Skeletal muscle satellite cell (primary cell): ENCODE measurements around the gene PTBP1.
A peak's percentile ranks its signal among the peaks of the same experiment; 100 is the strongest.

Experiments used
- H3K27me3 ChIP-seq: 2 replicates; pipeline ENCODE4 v1.7.0; 2013; ENCODE audit warnings: low read length; ENCODE audit not compliant: control insufficient read depth, insufficient read depth
- H3K36me3 ChIP-seq: 2 replicates; pipeline ENCODE4 v1.7.0; 2013; ENCODE audit warnings: mild to moderate bottlenecking, control low read depth, low read length; ENCODE audit not compliant: insufficient read depth
- H3K4me1 ChIP-seq: 2 replicates; pipeline ENCODE4 v1.7.0; 2013; ENCODE audit warnings: low read length; ENCODE audit not compliant: control insufficient read depth, insufficient read depth
- H3K4me2 ChIP-seq: 2 replicates; pipeline ENCODE4 v1.7.0; 2013; ENCODE audit warnings: mild to moderate bottlenecking, low read length
- H3K4me3 ChIP-seq: 2 replicates; pipeline ENCODE4 v1.7.0; 2013; ENCODE audit warnings: low read length
- H3K9ac ChIP-seq: 2 replicates; pipeline ENCODE4 v1.7.0; 2013; ENCODE audit warnings: mild to moderate bottlenecking, low read depth, low read length, moderate library complexity
- H3K9me3 ChIP-seq: replicated peaks from 2 replicates; pipeline ENCODE4 v1.7.0; 2013; ENCODE audit warnings: mild to moderate bottlenecking, control low read depth, low read length

The PTBP1 gene

GRCh38 chr19:778910-779653 is 18.2 kb upstream of the PTBP1 start:
- Histone ChIP-seq H3K27me3 (no peaks in the 10 kb centered on the region), H3K4me1 (peaks cover 27% of the 10 kb centered on the region), H3K4me2 (peak overlapping the region; percentile 33), H3K4me3 (no peak overlapping the region), H3K9me3 (no peaks in the 10 kb centered on the region), H3K36me3 (no peaks in the 10 kb centered on the region), H3K9ac (peak overlapping the region; percentile 61)

GRCh38 chr19:780935-781334 is 16.3 kb upstream of the PTBP1 start:
- Histone ChIP-seq H3K9ac (no peak overlapping the region), H3K27me3 (no peaks in the 10 kb centered on the region), H3K4me3 (no peak overlapping the region), H3K4me2 (no peak overlapping the region), H3K9me3 (no peaks in the 10 kb centered on the region), H3K36me3 (no peaks in the 10 kb centered on the region), H3K4me1 (peaks cover 27% of the 10 kb centered on the region)

- Histone ChIP-seq H3K4me3 (peak overlapping the region; percentile 63), H3K9ac (peak overlapping the region; percentile 47)
Observed at GRCh38 chr19:781800-782184, 15.5 kb upstream of the PTBP1 start.

GRCh38 chr19:782185-782877 is 14.9 kb upstream of the PTBP1 start:
- Histone ChIP-seq H3K9me3 (no peaks in the 10 kb centered on the region), H3K27me3 (no peaks in the 10 kb centered on the region), H3K4me1 (peaks cover 27% of the 10 kb centered on the region), H3K36me3 (no peaks in the 10 kb centered on the region), H3K4me3 (peak overlapping the region; percentile 63), H3K4me2 (peak overlapping the region; percentile 79), H3K9ac (peak overlapping the region; percentile 47)

More at GRCh38 chr19:781800-782184, 15.5 kb upstream of the PTBP1 start:
- no peaks in the 10 kb centered on the region for H3K36me3 ChIP-seq
- peak overlapping the region; percentile 79 for H3K4me2 ChIP-seq
- no peaks in the 10 kb centered on the region for H3K9me3 ChIP-seq
- no peaks in the 10 kb centered on the region for H3K27me3 ChIP-seq
- H3K4me1 ChIP-seq, result peaks cover 27% of the 10 kb centered on the region

- Histone ChIP-seq H3K9me3 (no peaks in the 10 kb centered on the region), H3K4me3 (peak overlapping the region; percentile 63), H3K4me1 (peaks cover 27% of the 10 kb centered on the region), H3K27me3 (no peaks in the 10 kb centered on the region), H3K9ac (peak overlapping the region; percentile 47), H3K36me3 (no peaks in the 10 kb centered on the region), H3K4me2 (peak overlapping the region; percentile 79)
Observed at GRCh38 chr19:782878-783668, 14.2 kb upstream of the PTBP1 start.

- H3K9ac ChIP-seq, result no peak overlapping the region
- no peak overlapping the region for H3K4me3 ChIP-seq
- no peaks in the 10 kb centered on the region for H3K27me3 ChIP-seq
- H3K9me3 ChIP-seq, result no peaks in the 10 kb centered on the region
- H3K4me2 ChIP-seq, result no peak overlapping the region
- no peaks in the 10 kb centered on the region for H3K36me3 ChIP-seq
- peaks cover 23% of the 10 kb centered on the region for H3K4me1 ChIP-seq
Observed at GRCh38 chr19:784541-784940, 12.7 kb upstream of the PTBP1 start.

- no peak overlapping the region for H3K4me3 ChIP-seq
Observed at GRCh38 chr19:787536-787935, 9.7 kb upstream of the PTBP1 start.

GRCh38 chr19:788686-788982 is 8.6 kb upstream of the PTBP1 start:
- Histone ChIP-seq H3K4me2 (no peak overlapping the region), H3K4me3 (no peak overlapping the region), H3K9me3 (no peaks in the 10 kb centered on the region), H3K27me3 (no peaks in the 10 kb centered on the region), H3K9ac (no peak overlapping the region), H3K4me1 (peaks cover 8% of the 10 kb centered on the region), H3K36me3 (no peaks in the 10 kb centered on the region)

More at GRCh38 chr19:787536-787935, 9.7 kb upstream of the PTBP1 start:
- peaks cover 16% of the 10 kb centered on the region for H3K4me1 ChIP-seq
- no peak overlapping the region for H3K4me2 ChIP-seq
- H3K9me3 ChIP-seq, result no peaks in the 10 kb centered on the region
- no peaks in the 10 kb centered on the region for H3K27me3 ChIP-seq
- no peak overlapping the region for H3K9ac ChIP-seq
- no peaks in the 10 kb centered on the region for H3K36me3 ChIP-seq

GRCh38 chr19:788983-789700 is 8.1 kb upstream of the PTBP1 start:
- Histone ChIP-seq H3K9me3 (no peaks in the 10 kb centered on the region), H3K27me3 (no peaks in the 10 kb centered on the region), H3K4me1 (peaks cover 8% of the 10 kb centered on the region), H3K4me3 (no peak overlapping the region), H3K9ac (no peak overlapping the region), H3K4me2 (no peak overlapping the region), H3K36me3 (no peaks in the 10 kb centered on the region)

GRCh38 chr19:789701-790060 is 7.6 kb upstream of the PTBP1 start:
- H3K4me1 ChIP-seq, result peaks cover 8% of the 10 kb centered on the region
- no peaks in the 10 kb centered on the region for H3K9me3 ChIP-seq
- H3K36me3 ChIP-seq, result no peaks in the 10 kb centered on the region
- H3K4me2 ChIP-seq, result no peak overlapping the region
- H3K4me3 ChIP-seq, result no peak overlapping the region
- no peak overlapping the region for H3K9ac ChIP-seq
- no peaks in the 10 kb centered on the region for H3K27me3 ChIP-seq

GRCh38 chr19:791007-791566 is 6.2 kb upstream of the PTBP1 start:
- Histone ChIP-seq H3K4me2 (no peak overlapping the region), H3K4me3 (no peak overlapping the region), H3K27me3 (no peaks in the 10 kb centered on the region), H3K4me1 (peaks cover 18% of the 10 kb centered on the region), H3K9me3 (no peaks in the 10 kb centered on the region), H3K9ac (no peak overlapping the region), H3K36me3 (no peaks in the 10 kb centered on the region)
